HG03159 (cell line): ENCODE data around the gene DMRTC1B.
"Not testable (repeated sequence)": the region's sequence is repeated elsewhere in the genome, so short reads cannot be mapped to it uniquely, and the experiment has no call there.

Experiments used
- ATAC-seq: cut with Tn5 transposase; IDR thresholded peaks from one replicate; pipeline ENCODE4 v1.9.1; 2021; ENCODE audit warnings: mild to moderate bottlenecking, moderate library complexity; ENCODE audit not compliant: unreplicated experiment

DMRTC1B gene, protein sequence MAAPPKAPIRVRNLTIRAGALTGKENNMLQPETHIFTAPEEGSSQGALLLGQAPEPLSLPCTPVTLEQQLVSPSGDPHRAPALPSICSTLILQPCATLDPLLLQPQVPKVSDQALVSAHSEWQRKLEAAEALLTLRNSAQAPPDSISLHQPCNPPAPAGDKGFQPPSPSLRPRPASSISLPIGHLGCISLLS

DNA sequence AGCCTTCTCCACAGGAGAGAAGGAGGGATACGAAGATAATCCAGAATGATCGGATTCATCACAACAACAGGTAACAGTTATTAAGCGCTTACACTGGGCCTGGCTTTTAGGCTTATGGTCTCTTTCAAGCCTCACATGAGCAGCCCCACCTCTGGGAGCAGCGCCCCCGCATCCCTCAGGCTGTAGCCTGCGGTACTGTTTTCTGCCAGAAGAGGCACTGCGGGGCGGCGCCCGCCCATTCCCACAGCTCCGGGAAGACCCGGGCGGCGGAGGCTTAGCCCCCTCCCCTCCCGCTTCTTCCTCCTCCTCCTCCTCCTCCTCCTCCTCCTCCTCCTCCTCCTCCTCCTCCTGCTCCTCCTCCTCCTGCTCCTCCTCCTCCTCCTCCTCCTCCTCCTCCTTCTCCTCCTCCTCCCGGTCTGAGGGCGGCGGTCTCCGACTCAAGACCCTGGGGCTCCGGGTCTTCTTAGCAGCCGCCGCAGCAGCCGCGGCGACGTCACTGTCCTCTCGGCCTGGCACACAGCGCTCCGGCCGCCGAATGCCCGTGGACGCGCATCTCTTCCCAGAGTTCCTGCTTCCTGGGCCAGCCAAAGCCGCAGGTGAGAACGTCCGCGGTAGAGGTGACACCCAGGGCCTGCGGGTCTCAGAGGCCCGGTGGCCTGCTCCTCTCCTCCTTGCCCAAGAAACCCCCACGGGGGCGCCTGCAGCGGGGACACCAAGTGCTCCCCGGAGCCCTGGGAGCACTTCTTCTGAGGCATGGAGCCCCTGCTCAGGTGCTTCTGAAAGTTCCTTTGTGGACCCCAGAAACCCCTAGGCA, at the start of gene DMRTC1B:
DMRTC1B (plus strand) TSS at position 238 of the 814 bp plus-strand sequence. CDS start 68,246 bp downstream, outside the sequence.
- peak; percentile 83 for ATAC-seq

DNA sequence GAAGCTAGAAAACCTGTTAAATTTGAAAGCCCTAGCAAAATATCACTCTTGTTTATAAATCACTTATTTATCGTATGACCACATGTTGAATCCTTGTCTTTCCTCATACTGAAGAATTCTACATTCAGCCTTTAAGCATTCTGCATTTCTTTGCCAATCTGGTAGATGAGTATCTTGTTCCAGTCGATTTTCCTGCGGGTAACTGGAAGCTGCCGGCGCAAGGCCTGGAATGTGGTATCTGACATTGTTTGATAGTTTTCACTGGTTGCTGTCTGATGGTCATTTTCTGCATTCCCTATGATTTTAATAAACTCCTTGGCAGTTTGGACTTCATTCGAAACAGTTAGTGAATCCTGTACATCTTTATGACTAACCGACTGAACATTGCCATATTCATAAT, 48.8 kb upstream of the DMRTC1B start:
- ATAC-seq, result no peak

DNA sequence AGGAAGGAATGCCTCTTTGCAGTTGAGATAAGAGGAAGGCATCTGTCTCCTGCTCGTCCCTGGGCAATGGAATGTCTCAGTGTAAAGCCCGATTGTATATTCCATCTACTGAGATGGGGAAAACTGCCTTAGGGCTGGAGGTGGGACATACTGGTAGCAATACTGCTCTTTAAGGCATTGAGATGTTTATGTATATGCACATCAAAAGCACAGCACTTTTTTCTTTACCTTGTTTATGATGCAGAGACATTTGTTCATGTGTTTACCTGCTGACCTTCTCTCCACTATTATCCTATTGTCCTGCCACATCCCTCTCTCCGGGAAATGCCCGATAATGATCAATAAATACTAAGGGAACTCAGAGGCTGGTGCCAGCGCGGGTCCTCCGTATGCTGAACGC, 43.1 kb upstream of the DMRTC1B start:
- not testable (repeated sequence) for ATAC-seq

DNA sequence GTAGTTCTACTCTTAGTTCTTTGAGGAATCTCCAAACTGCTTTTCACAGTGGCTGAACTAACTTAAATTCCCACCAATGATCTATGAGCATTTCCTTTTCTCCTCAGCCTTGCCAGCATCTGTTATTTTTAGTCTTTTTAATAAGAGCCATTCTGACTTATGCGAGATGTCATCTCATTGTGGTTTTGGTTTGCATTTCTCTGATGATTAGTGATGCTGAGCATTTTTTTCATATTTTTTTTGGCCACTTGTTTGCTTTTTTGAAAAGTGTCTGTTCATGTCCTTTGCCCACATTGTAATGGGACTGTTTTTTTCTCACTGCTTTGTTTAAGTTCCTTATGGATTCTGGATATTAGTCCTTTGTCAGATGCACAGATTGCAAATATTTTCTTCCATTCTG, 41.1 kb upstream of the DMRTC1B start:
- ATAC-seq, result no peak

DNA sequence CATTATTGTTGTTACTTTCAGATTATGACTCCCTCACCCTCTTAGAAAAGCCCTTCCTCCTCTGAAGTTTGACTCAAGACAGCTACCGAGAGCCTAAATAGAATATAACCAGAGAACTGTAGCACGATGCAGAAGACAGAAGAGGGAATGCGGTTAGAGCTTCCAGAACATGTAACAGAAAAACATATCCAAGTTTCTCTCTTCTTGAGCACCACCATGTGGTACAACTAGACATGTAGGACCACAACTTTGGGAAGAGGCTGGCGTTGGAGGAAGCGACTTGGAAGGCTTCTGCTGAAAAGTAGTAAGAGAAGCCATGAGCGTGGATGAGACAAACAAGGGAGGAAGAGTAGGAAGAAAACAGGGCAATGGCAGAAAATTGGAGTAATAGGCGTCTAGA, 31.1 kb upstream of the DMRTC1B start:
- ATAC-seq, result not testable (repeated sequence)

DNA sequence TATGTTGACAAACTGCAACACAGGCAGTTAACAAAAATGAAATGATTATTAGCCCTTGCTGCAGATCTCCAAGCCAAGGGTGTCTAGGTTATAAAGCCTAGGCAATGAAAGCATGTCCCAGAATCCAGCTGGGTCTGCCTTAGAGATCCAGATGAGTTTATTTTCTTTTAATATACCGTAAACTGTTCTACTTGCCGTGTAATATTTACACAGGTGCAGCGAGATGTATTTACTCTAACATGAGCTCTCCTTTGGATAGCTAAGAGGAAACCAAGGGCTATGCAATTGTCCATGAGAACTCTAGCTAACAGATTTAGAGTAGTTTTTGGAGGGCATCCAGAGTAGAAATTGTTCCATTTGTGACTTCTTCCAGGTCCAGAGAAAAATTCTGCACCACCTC, 28.1 kb upstream of the DMRTC1B start:
- not testable (repeated sequence) for ATAC-seq

DNA sequence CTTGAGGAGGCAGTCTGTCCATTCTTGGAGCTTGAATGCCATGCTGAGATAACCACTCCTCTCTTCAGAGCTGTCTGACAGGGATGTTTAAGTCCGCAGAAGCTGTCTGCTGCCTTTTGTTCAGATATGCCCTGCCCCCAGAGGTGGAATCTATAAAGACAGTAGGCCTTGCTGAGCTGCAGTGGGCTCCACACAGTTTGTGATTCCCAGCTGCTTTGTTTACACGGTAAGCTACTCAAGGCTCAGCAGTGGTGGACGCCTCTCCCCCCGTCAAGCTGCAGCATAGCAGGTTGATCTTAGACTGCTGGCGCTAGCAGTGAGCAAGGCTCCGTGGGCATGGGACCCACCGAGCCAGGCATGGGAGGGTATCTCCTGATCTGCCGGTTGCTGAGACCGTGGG, 16.2 kb upstream of the DMRTC1B start:
- ATAC-seq, result not testable (repeated sequence)

DNA sequence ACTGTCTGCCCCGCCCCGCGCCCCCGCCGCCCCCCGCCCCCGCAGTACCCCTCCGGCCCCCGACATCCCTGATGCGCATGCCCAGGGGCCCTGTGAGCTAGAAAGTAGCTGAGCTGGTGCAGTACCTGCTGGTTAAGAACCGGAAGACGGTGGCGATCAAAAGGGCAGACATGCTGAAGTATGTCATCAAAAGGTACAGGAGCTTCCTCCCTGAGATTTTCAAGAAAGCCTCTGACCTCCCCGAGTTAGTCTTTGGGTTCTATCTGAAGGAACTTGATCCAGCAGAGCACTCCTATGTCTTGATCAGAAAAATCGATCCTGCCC, 739 bp downstream of the DMRTC1B start:
- ATAC-seq, result peak; percentile 73

DNA sequence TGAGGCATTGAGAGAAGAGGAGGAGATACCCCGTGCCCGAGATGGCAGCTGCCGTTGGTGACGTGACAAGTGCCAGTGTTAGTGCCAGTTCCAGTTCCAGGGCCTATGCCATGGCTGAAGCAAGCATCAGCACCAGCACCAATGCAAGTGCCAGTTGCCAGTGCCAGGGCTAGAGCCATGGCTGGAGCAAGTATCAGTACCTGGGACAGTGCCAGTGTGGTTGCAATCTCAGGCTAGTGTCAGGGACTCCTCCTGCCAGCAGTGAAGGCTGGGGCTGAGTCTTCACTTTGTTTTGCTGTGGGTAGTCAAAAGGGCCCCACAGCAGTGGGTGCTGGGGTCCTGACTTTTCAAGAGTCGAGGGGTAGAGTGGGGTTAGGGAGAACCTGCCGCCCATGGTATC, 1.5 kb downstream of the DMRTC1B start:
- ATAC-seq, result not testable (repeated sequence)

DNA sequence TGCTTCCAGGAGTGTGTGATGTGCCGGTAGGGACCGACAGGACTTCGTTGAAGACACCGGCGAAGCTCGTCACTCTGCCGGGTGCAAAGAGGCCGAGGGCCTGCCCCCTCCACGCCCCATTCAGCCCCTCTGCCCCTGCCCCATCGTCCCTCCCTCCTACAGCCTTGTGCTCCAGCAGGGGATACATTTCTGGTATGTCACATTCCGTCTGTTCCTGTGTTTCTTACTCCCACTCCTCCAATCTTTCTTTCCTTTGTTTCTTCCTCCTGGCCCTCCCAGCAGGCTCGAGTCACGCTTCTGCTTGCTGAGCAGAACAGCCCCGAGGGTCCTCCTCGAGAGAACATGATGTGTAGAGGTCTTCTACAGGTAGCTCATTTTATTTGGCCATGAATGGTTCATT, 5.9 kb downstream of the DMRTC1B start, which contains the start of gene FAM236B:
FAM236B (minus strand) TSS at position 101 of the 400 bp plus-strand sequence; CDS start at position 1, 100 bp downstream.
- ATAC-seq, result not testable (repeated sequence)

DNA sequence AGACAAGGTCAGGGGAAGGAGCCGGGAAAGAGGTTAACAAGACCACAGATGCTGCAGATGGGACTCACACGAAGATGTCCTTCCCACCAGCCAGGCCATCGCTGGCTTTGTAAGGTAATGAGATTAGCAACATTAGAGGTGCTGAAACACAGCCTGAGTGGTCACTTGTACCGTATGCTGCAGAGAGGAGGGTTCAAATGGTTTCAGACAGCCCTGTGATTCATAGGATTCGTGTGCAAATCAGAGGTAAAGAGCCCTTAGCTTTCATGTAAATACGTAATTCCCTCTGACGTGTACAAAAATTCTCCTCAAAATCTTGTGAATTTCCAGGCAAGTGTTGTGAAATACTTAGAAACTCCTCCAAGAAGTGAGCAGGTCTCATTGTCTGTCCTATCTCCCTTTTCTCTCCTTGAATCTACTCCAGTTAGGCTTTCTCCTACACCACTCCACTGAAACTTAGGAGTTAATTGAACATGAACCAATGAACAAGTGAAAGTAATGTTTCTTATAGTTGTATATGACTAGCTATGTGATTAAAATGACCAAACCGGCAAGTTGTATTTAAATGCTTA, 6.8 kb downstream of the DMRTC1B start:
- ATAC-seq, result not testable (repeated sequence)

DNA sequence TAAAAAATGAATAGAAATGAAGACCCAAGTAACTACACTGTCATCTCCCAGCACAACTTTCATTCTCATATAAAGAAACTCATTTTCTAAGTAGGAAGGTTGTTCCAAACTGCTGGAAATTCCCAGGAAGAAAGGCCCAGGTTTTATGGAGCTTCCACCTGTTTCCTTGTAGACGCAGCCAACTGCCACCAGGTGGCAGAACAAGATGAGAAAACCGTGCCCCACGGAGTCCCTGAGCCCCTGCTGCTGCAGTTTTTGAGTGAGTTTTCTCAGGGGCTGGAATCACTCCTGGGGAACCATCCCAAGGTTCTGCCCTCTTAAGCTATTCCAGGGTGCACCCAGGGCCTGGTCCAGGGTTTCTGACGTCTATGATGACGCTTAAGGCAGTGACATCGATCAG, 7.3 kb downstream of the DMRTC1B start:
- ATAC-seq, result not testable (repeated sequence)

DNA sequence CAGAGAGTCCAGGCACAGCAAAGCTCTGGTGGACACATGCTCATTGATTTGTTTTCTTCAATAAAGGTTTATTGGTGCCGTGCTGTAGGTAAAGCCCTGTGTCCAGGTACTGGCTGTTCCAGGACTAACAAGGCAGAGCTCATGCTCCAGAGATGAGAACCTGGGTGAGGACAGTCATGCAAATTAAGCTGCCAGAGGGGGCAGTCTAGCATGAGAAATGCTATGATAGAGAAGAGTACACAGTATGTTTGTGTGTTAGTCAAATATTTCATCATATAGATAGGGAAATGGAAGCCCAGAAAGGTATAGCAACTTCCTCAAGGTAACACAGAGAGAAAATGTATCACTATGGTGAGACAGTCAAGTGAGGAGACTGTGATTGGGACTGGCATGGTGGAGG, 11.5 kb downstream of the DMRTC1B start:
- ATAC-seq, result not testable (repeated sequence)

DNA sequence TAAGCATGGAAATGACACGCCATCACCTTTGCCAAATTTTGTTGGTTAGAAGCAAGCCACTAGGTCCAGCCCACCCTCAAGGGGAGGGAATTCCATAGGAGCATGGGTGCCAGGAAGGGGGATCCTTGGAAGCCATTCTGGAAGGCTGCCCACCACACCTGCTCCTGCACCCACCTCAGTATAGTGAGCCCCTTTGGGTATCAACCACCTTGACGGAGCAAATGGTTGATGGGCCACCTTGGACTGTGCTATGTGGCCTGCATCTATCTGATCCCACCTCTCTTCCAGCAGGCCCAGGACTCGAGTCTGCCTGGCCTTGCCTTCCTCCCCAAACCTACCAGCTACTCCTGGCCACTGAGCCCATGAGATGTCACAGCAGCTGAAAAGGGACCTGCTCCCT, 13.7 kb downstream of the DMRTC1B start:
- not testable (repeated sequence) for ATAC-seq

DNA sequence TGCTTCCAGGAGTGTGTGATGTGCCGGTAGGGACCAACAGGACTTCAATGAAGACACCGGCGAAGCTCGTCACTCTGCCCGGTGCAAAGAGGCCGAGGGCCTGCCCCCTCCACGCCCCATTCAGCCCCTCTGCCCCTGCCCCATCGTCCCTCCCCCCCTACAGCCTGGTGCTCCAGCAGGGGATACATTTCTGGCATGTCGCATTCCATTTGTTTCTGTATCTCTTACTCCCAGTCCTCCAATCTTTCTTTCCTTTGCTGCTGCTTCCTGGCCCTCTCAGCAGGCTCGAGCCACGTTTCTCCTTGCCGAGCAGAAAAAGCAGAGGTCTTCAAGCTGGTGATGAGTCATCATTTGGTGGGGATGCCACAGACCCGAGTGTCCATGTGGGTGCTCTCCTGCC, 31.4 kb downstream of the DMRTC1B start, which contains the start of gene FAM236D:
FAM236D (minus strand) TSS at position 101 of the 400 bp plus-strand sequence; CDS start at position 1, 100 bp downstream.
- ATAC-seq, result not testable (repeated sequence)

DNA sequence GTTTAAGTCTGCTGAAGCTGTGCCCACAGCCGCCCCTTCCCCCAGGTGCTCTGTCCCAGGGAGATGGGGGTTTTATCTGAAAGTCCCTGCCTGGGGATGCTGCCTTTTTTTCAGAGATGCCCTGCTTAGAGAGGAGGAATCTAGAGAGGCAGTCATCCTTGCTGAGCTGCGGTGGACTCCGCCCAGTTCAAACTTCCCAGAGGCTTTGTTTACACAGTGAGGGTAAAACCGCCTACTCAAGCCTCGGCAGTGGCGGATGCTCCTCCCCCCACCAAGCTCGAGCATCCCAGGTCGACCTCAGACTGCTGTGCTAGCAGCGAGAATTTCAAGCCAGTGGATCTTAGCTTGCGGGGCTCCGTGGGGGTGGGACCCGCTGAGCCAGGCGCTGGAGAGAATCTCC, 54.0 kb downstream of the DMRTC1B start:
- ATAC-seq, result not testable (repeated sequence)

DNA sequence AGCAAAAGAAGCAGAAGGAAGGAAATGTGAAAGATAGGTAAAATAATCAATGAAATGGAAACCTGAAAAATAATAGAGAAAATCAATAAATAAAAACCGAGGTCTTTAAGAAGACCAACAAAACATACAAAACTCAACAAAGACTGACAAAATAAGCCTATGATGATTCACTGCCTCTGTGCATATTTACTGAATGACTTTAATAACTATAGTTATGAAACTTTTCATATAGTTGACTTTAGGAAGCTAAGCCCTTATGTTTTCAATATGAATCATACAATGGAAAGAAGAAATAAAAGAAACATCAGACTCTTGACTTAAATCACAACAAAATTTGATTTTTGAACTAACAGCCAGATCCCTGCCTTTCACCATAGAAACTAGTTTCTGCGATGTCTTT, 60.8 kb downstream of the DMRTC1B start:
- not testable (repeated sequence) for ATAC-seq

DNA sequence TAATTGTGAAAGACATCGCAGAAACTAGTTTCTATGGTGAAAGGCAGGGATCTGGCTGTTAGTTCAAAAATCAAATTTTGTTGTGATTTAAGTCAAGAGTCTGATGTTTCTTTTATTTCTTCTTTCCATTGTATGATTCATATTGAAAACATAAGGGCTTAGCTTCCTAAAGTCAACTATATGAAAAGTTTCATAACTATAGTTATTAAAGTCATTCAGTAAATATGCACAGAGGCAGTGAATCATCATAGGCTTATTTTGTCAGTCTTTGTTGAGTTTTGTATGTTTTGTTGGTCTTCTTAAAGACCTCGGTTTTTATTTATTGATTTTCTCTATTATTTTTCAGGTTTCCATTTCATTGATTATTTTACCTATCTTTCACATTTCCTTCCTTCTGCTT, 106.2 kb downstream of the DMRTC1B start:
- ATAC-seq, result not testable (repeated sequence)

DNA sequence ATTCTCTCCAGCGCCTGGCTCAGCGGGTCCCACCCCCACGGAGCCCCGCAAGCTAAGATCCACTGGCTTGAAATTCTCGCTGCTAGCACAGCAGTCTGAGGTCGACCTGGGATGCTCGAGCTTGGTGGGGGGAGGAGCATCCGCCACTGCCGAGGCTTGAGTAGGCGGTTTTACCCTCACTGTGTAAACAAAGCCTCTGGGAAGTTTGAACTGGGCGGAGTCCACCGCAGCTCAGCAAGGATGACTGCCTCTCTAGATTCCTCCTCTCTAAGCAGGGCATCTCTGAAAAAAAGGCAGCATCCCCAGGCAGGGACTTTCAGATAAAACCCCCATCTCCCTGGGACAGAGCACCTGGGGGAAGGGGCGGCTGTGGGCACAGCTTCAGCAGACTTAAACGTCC, 113.0 kb downstream of the DMRTC1B start:
- ATAC-seq, result not testable (repeated sequence)
